MCF 10A (cell line): ENCODE measurements around the gene ZNF750. TPM values are rescaled to one million over a fixed set of nuclear protein-coding genes. Genes with fewer than 3 reads are reported as not detected.

Experiments used
- BruUV-seq: library from RNA; stranded (reverse); fragments of 400-500 nt; replicated peaks from 2 replicates; lab custom pipeline; 2021; lab: Mats Ljungman, UMichigan
- CTCF ChIA-PET: fragments of 300-600 bp; sonication (Branson Sonifier 250); formaldehyde crosslinking; extraction: SDS; loops from one replicate; lab custom pipeline; 2021; ENCODE audit warnings: antibody characterized with exemption, inconsistent platforms; lab: Yijun Ruan, JAX
- POLR2A ChIA-PET: fragments of 300-600, 350-650 bp; sonication (Branson Sonifier 250); formaldehyde crosslinking; extraction: SDS; loops from one replicate; lab custom pipeline; 2020; ENCODE audit warnings: antibody characterized with exemption, inconsistent platforms; lab: Yijun Ruan, JAX
- DNase-seq: peaks from one replicate; pipeline ENCODE4 v3.0.0-alpha.2; 2018; ENCODE audit not compliant: unreplicated experiment
- H3K27ac Mint-ChIP-seq: one replicate; pipeline ENCODE4 v1.8.0; 2022; ENCODE audit warnings: mild to moderate bottlenecking, low read depth, mixed read lengths; ENCODE audit not compliant: unreplicated experiment
- H3K27me3 Mint-ChIP-seq: one replicate; pipeline ENCODE4 v1.8.0; 2022; ENCODE audit warnings: mixed read lengths; ENCODE audit not compliant: insufficient read depth, unreplicated experiment
- H3K36me3 Mint-ChIP-seq: one replicate; pipeline ENCODE4 v1.8.0; 2022; ENCODE audit warnings: mild to moderate bottlenecking, moderate library complexity, mixed read lengths; ENCODE audit not compliant: insufficient read depth, unreplicated experiment
- H3K4me1 Mint-ChIP-seq: one replicate; pipeline ENCODE4 v1.8.0; 2022; ENCODE audit warnings: mixed read lengths; ENCODE audit not compliant: insufficient read depth, unreplicated experiment
- H3K4me3 Mint-ChIP-seq: one replicate; pipeline ENCODE4 v1.8.0; 2022; ENCODE audit warnings: mild to moderate bottlenecking, moderate library complexity, mixed read lengths; ENCODE audit not compliant: unreplicated experiment
- H3K9me3 Mint-ChIP-seq: one replicate; pipeline ENCODE4 v1.8.0; 2022; ENCODE audit warnings: mixed read lengths; ENCODE audit not compliant: unreplicated experiment
- CTCF ChIP-seq: fragments of 200-600 bp; IDR thresholded peaks from one replicate; pipeline ENCODE4 v1.8.0; 2022; ENCODE audit warnings: antibody characterized with exemption, mild to moderate bottlenecking; ENCODE audit not compliant: unreplicated experiment
- intact Hi-C: fragments of 100-400 bp; cut with micrococcal nuclease; formaldehyde crosslinking; loops from 2 replicates; pipeline ENCODE4 v1.14.1; 2022
- total RNA-seq: library from RNA; stranded (reverse); gene quantifications from 2 replicates; pipeline ENCODE4 v1.2.3, GENCODE V29; 2022

Gene ZNF750
- total RNA-seq, 1 experiment from 2014 or later = 0.14 TPM

GRCh38 chr17:82838386-82839063 is 1.3 kb downstream of the ZNF750 start:
- DNase-seq = peak; percentile 78
- Mint-ChIP-seq H3K27ac (no peak overlapping the region), H3K4me1 (peaks cover 17% of the 10 kb centered on the region), H3K9me3 (no peaks in the 10 kb centered on the region), H3K4me3 (no peak overlapping the region), H3K36me3 (peaks cover 5% of the 10 kb centered on the region), H3K27me3 (no peaks in the 10 kb centered on the region)
- no peak for TF ChIP-seq CTCF
- POLR2A ChIA-PET = interaction anchor here (1.6 to 8.5 kb wide), 3 partner anchors 10 to 37 kb away, joined by 8 to 162 read pairs (median 13); no protein-coding TSS in a partner anchor
- CTCF ChIA-PET = interaction anchor here (0.7 to 1.6 kb wide), 2 partner anchors 36 to 40 kb away, joined by 4 read pairs; no protein-coding TSS in a partner anchor
- BruUV-seq = no TSS peak
- intact Hi-C loops = no loop called here

- Mint-ChIP-seq H3K4me3 (no peak overlapping the region), H3K4me1 (peaks cover 17% of the 10 kb centered on the region), H3K27ac (no peak overlapping the region), H3K36me3 (peaks cover 13% of the 10 kb centered on the region), H3K9me3 (no peaks in the 10 kb centered on the region), H3K27me3 (no peaks in the 10 kb centered on the region)
- TF ChIP-seq CTCF = no peak
- ChIA-PET POLR2A (interaction anchor here (1.0 to 8.5 kb wide), 6 partner anchors 10 to 51 kb away, joined by 3 to 162 read pairs (median 8); no protein-coding TSS in a partner anchor), CTCF (interaction anchor here (0.6 to 4.2 kb wide), 3 partner anchors 15 to 38 kb away, joined by 3 to 28 read pairs (median 4); no protein-coding TSS in a partner anchor)
- intact Hi-C loops = no loop called here
- no TSS peak for BruUV-seq
- DNase-seq = no peak
Observed at GRCh38 chr17:82837586-82838320, 2.1 kb downstream of the ZNF750 start.

GRCh38 chr17:82836823-82837357 is 2.9 kb downstream of the ZNF750 start:
- ChIA-PET POLR2A (interaction anchor here (1.0 to 8.5 kb wide), 11 partner anchors 11 to 60 kb away, joined by 3 to 162 read pairs (median 5); no protein-coding TSS in a partner anchor), CTCF (interaction anchor here (0.6 to 4.2 kb wide), 3 partner anchors 17 to 349 kb away, joined by 4 to 28 read pairs (median 4); no protein-coding TSS in a partner anchor)
- Mint-ChIP-seq H3K27ac (peak overlapping the region; percentile 85), H3K9me3 (no peaks in the 10 kb centered on the region), H3K36me3 (peaks cover 20% of the 10 kb centered on the region), H3K4me1 (peaks cover 17% of the 10 kb centered on the region), H3K4me3 (peak overlapping the region; percentile 16), H3K27me3 (no peaks in the 10 kb centered on the region)
- TF ChIP-seq CTCF = no peak
- no TSS peak for BruUV-seq
- DNase-seq = no peak
- intact Hi-C loops = no loop called here
